NCI-H1694 (cell line): ENCODE measurements around the gene ASXL1.
"Not testable (repeated sequence)": the region's sequence is repeated elsewhere in the genome, so short reads cannot be mapped to it uniquely, and the experiment has no call there.

Source experiments
- DNase-seq: peaks from one replicate; lab custom pipeline; 2025; lab: John Stamatoyannopoulos, UW

The ASXL1 gene

GRCh38 chr20:32357869-32358631, at the start of gene ASXL1:
ASXL1 (plus strand) TSS chr20:32358331; CDS start chr20:32358776, 445 bp downstream.
- DNase-seq, result peak; percentile 95

DNA sequence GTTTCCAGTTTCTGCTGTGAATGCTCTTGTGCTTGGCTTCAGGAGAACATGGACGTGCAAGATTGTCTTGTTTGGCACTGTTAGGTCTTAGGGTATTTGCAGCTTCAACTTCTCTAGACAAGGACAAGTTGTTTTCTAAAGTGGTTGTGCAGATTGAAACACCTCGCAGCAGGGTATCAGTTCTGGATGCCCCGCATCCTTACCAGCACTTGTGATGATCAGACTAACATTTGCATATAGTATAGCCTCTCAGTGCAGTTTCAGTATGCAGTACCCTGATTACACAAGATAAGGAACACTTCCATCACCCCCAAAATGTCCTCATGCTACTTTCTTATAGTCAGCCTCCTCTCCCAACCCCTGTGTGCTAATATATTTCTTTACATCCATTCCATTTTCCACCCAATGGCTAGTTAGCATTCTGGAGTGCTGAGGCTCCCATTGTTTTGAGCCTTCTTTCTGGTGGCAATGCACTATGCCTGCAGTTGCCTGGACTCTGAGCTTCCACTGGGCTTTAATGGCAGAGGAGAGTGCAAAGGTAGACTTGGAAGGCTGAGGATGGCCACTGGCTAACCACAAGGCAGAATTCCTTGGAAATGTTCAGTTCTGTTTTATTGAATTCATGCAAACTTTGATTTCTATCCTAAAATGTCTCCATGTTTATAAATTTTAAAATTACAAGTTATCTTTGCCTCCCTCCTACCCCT, 45.3 kb upstream of the ASXL1 start:
- no peak for DNase-seq

DNA sequence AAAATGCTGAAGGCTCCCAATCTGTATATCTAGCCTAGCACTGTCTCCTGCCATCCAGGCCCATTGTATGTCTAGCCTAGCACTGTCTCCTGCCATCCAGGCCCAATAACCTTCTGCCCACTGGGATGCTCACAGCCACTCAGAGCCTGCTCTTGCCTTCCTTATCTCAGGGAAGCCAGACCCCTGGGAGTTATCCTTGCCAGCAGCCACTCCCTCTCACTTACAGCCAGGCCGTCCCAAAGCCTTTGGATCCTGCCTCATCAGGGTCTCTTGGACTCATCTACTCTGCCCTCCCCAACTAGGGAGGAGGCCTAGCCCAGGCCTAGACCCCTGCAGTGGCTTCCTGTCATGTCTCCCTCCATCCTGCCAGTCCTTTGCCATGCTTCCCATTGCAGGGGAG, 43.4 kb upstream of the ASXL1 start:
- no peak for DNase-seq

- no peak for DNase-seq
These were observed 42.7 kb upstream of the ASXL1 start for GRCh38 chr20:32315399-32315798.

DNA sequence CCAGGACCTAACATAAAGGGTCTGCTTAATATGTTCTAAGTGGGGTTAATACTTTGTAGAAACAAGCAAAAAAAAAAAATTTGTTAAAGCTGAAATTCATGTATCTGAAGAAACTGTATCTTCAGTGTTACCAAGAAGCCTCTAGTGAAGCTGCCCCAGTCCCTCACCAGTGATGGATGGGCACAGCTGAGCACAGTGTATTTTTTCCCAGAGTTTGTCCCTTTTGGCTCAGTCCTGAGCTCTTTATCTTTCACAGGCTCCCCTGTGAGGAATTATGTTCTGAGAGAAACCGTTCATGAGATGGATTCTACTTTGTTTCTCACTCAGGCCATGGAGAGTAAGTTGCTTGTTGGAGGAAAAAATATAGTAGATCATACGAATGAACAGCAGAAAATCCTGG, 42.2 kb upstream of the ASXL1 start:
- peak; percentile 36 for DNase-seq

- no peak for DNase-seq
These were observed 41.5 kb upstream of the ASXL1 start for GRCh38 chr20:32316667-32317066.

DNA sequence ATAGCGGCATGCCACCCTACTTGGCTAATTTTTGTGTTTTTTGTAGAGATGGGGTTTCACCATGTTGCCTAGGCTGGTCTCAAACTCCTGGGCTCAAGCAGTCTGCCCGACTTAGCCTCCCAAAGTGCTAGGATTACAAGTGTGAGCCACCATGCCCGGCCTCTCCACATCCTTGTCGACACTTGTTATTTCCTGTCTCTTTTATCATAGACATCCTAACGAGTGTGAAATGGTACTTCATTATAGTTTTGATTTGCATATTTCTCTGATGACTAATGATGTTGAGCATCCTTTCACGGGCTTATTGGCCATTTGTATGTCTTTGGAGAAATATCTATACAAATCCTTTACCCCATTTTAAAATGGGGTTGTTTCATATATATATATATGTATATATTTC, 39.0 kb upstream of the ASXL1 start:
- no peak for DNase-seq

DNA sequence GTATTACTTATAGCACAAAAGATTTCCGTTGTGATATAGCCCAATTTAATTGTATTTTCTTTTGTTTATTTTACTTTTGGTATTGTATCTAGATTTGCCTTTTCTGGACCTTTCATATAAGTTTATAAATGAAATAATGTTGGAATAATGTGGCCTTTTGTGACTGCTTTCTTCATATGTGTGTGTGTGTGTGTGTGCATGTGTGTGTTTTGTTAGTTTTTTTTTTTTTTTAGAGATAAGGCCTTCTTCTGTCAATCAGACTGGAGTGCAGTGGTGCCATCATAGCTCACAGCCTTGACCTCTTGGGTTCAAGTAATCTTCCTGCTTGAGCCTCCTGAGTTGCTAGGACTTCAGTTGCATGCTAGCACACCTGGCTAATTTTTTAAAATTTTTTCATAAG, 37.8 kb upstream of the ASXL1 start:
- DNase-seq, result no peak

GRCh38 chr20:32321390-32321789, 36.7 kb upstream of the ASXL1 start:
- DNase-seq, result no peak

- not testable (repeated sequence) for DNase-seq
These were observed 35.9 kb upstream of the ASXL1 start for GRCh38 chr20:32322260-32322659.

DNA sequence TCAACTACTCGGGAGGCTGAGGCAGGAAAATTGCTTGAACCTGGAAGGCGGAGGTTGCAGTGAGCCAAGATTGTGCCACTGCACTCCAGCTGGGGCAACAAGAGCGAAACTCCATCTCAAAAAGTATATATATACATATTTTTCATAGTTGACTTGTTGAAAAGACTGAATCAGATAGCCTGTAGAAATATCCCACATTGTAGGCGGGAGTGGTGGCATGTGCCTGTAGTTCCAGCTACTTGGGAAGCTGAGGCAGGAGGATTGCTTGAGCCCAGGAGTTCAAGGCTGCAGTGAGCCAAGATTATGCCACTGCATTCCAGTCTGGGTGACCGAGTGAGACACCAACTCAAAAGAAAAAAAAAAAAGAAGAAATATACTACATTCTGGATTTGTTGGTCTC, 34.4 kb upstream of the ASXL1 start:
- not testable (repeated sequence) for DNase-seq

DNA sequence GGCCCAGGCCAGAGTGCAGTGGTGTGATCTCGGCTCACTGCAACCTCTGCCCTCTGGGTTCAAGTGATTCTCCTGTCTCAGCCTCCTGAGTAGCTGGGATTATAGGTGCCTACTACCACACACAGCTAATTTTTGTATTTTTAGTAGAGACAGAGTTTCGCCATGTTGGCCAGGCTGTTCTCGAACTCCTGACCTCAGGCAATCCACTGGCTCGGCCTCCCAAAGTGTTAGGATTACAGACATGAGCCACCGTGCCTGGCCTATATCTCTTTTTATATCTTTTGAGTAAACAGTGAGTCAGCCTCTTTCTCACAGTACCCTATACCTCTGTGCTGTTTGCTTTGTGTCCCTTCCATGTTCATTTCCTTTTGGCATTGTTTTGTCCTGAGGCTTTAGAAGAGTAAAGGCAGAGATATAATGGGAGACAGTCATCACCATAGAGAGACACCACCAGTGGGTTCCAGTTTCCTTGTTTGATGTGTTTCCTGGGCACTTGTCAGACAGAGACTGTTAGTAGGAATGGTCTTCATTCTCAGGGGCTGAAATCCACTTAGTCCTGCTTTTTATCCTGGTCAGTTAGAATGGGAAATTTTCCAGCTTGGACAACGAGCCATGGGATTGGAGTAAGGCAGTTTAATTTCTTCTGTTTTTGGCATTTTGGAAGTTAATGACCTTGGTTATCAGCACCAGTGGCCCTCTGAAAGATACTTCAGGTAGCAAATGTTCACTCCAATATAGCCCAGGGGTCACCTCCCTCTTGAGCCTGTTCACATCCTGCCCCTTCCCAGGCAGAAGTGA, 32.2 kb upstream of the ASXL1 start:
- DNase-seq, result no peak

GRCh38 chr20:32326504-32326845, 31.7 kb upstream of the ASXL1 start:
- DNase-seq, result no peak

DNA sequence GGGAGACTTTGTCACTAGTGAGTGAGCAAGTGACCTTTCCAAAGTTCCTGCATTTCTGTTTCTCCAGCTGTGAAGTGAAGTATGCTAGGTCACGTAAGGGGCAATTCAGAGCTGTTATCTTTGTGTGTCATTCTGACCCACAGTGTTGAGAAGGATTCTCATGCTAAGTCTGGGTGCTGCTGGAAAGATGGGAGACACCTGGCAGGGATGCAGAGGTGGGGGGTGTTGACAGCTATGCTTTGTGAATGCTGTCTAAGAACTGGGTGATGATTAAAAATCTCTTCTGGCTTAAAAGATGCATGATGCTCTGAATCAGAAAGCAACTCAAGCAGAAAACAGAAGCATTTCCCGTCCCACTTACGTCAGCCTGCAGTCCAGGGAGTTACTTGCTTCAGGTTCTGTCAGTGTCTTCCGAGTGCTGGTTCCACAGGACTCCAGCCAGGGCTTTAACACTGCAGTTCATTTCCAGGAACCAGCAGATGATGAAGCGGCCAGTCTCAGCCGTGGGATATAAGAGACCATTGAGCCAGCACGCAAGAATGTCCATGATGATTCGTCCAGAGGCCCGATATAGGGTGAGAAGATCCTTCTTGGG, 30.9 kb upstream of the ASXL1 start:
- DNase-seq, result no peak

DNA sequence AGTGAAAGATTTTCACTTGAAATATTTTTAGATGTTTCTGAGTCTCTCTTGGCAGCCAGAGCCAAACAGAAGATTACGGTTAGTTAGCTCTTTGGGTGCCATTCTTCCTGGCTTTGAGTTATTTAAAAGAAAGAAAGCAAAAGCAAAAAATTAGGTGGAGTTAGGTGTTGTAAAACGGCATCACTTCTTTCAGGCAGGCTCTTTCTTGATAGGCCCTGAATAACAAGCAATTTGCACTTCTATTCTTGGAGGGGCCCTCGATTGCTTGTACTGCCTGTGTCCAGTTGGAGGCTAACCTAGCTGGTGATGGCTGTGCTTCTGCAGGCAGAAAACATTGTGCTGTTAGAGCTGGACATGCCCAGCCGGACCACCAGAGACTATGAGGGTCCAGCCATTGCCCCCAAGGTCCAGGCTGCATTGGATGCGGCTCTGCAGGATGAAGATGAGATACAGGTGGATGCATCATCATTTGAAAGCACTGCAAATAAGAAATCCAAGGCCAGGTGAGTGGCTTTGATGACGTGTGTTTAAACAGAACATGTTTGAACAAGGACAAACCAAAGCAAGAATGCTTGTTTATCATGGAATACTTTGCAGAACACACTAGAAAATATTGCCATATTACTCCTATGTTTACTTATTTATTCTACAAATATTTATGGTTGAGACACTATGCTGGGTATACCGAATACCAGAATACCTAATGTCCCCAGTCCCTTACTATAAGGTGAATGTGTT, 28.1 kb upstream of the ASXL1 start:
- DNase-seq, result no peak

GRCh38 chr20:32330555-32330897, 27.6 kb upstream of the ASXL1 start:
- no peak for DNase-seq

DNA sequence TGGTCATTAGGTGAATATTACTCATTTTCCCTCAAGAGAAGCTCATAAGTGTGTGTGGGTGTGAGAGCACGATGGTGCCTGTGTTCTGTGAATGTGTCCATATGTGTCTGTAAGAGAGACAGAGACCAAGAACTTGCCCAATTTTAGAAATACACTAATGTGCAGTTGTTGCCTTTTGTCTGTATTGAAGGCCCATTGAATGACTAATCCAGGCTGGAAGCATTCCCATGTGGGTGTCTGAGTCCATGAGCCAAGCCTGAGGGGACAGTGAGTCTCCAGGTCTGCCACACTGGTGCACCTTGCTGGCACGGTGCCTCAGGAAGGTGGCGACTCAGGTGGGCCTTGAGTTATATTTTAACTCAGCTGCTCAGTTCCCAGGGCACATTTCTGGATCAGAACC, 25.5 kb upstream of the ASXL1 start:
- DNase-seq, result no peak

- no peak for DNase-seq
These were observed 24.7 kb upstream of the ASXL1 start for GRCh38 chr20:32333181-32333987.

- DNase-seq, result no peak
These were observed 23.9 kb upstream of the ASXL1 start for GRCh38 chr20:32333988-32334885.

DNA sequence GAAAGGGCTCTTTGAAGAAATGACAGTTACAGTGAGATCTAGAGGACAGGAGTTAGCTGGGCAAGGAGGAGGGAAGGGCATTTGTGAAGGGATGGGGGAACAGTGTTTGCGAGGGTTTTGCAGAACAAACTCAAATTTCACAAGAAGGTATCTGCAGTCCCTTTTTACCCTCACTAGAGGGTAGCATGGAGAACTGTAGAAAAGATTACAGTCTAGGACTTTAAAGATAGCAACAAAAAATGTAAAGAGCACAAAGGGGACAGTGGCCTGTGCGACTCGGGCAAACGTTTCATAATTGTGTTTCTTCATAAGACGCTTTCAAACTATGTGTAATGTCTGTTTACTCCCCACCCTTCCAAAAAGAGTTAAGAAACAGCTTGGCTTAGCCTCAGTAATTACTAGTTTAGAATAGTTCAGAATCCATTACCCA, 21.2 kb upstream of the ASXL1 start:
- DNase-seq, result peak; percentile 24
